H1 (cell line): ENCODE results near the gene AAMDC. TPM values are rescaled to one million over a fixed set of nuclear protein-coding genes. Genes with fewer than 3 reads are reported as not detected.

Experiments used
- CTCF ChIA-PET: fragments of 300-600 bp; sonication (Branson Sonifier 250); formaldehyde crosslinking; loops from one replicate; lab custom pipeline; 2021; ENCODE audit not compliant: partially characterized antibody; lab: Charles Lee
- POLR2A ChIA-PET: fragments of 300-600 bp; sonication (Branson Sonifier 250); formaldehyde crosslinking; loops from one replicate; lab custom pipeline; 2021; ENCODE audit warnings: inconsistent platforms; ENCODE audit not compliant: partially characterized antibody; lab: Charles Lee
- DNase-seq, 2 experiments: peaks; one replicate each; pipeline versions ENCODE4 v3.0.0 to v3.0.0-alpha.2; 2010 to 2022; ENCODE audit warnings: low spot score in 2 of 2, low read depth in 1 of 2, mixed read lengths in 1 of 2
- FAIRE-seq: peaks from 2 replicates; lab custom pipeline; 2011; peaks lifted over from hg19 to GRCh38; lab: Jason Lieb, UNC
- H2AFZ ChIP-seq: 2 replicates; pipeline ENCODE4 v1.8.1; 2012; ENCODE audit warnings: low read length, inconsistent platforms
- H2AK5ac ChIP-seq: 2 replicates; pipeline ENCODE4 v1.6.1; 2013; ENCODE audit warnings: low read depth, low read length
- H2BK120ac ChIP-seq: replicated peaks from 2 replicates; pipeline ENCODE3; 2013; ENCODE audit warnings: low read depth, low read length, inconsistent platforms
- H2BK12ac ChIP-seq: 2 replicates; pipeline ENCODE4 v1.6.1; 2013; ENCODE audit warnings: low read depth, low read length
- H2BK15ac ChIP-seq: 2 replicates; pipeline ENCODE4 v1.6.1; 2013; ENCODE audit warnings: low read length
- H2BK20ac ChIP-seq: 2 replicates; pipeline ENCODE4 v1.6.1; 2013; ENCODE audit warnings: low read length
- H2BK5ac ChIP-seq: 2 replicates; pipeline ENCODE4 v1.6.1; 2013; ENCODE audit warnings: low read depth, low read length
- H3K14ac ChIP-seq: 2 replicates; pipeline ENCODE4 v1.6.1; 2013; ENCODE audit warnings: inconsistent platforms; ENCODE audit not compliant: insufficient read length
- H3K18ac ChIP-seq: 2 replicates; pipeline ENCODE4 v1.6.1; 2013; ENCODE audit warnings: low read length; ENCODE audit errors: extremely low read depth
- H3K23ac ChIP-seq: 2 replicates; pipeline ENCODE4 v1.6.1; 2013; ENCODE audit warnings: inconsistent platforms; ENCODE audit not compliant: insufficient read length
- H3K23me2 ChIP-seq: 2 replicates; pipeline ENCODE4 v1.6.1; 2013; ENCODE audit warnings: low read depth, low read length
- H3K27ac ChIP-seq: 2 replicates; pipeline ENCODE4 v1.6.1; 2011; ENCODE audit warnings: low read depth, low read length, inconsistent platforms
- H3K27me3 ChIP-seq, 4 experiments: replicated peaks in 1 of 4; 1 replicate in 1 of 4; 2 replicates in 3 of 4; pipeline versions ENCODE4 v1.6.1 to v1.8.1; 2011 to 2013; ENCODE audit warnings: low read length in 3 of 4, mild to moderate bottlenecking in 3 of 4, inconsistent platforms in 2 of 4, mixed read lengths in 2 of 4, moderate library complexity in 1 of 4; ENCODE audit not compliant: control insufficient read depth in 3 of 4, insufficient read depth in 3 of 4; ENCODE audit errors: extremely low read depth in 1 of 4
- H3K36me3 ChIP-seq, 4 experiments: 2 replicates each; pipeline versions ENCODE4 v1.6.1 to v1.8.1; 2011 to 2013; ENCODE audit warnings: mild to moderate bottlenecking in 4 of 4, low read length in 3 of 4, moderate library complexity in 2 of 4, control low read depth in 1 of 4, inconsistent platforms in 1 of 4; ENCODE audit not compliant: insufficient read depth in 4 of 4, control insufficient read depth in 2 of 4
- H3K4ac ChIP-seq: replicated peaks from 2 replicates; pipeline ENCODE3; 2013; ENCODE audit warnings: low read length, low read depth, mixed read lengths, inconsistent platforms; ENCODE audit not compliant: insufficient read length
- H3K4me1 ChIP-seq, 4 experiments: replicated peaks in 1 of 4; 1 replicate in 1 of 4; 2 replicates in 3 of 4; pipeline versions ENCODE4 v1.6.1 to v1.8.1; 2011 to 2013; ENCODE audit warnings: low read length in 3 of 4, inconsistent platforms in 2 of 4, mixed read lengths in 1 of 4; ENCODE audit not compliant: insufficient read depth in 4 of 4, control insufficient read depth in 3 of 4
- H3K4me2 ChIP-seq, 2 experiments: 2 replicates each; pipeline versions ENCODE4 v1.6.1 to v1.8.1; 2011 to 2013; ENCODE audit warnings: low read depth in 2 of 2, low read length in 2 of 2, control low read depth in 1 of 2, inconsistent platforms in 1 of 2, mild to moderate bottlenecking in 1 of 2; ENCODE audit not compliant: insufficient read depth in 1 of 2
- H3K4me3 ChIP-seq, 4 experiments: fragments of 200-600, 300-600 bp in 1 of 4; sonication (generic), shearing (Covaris generic), sonication (Bioruptor Twin) in 1 of 4; 2 replicates each; pipeline versions ENCODE4 v1.5.1 to v1.8.1; 2011 to 2016; ENCODE audit warnings: low read length in 4 of 4, low read depth in 3 of 4, control low read depth in 2 of 4, inconsistent platforms in 2 of 4, mild to moderate bottlenecking in 2 of 4, mixed read lengths in 1 of 4, moderate library complexity in 1 of 4; ENCODE audit not compliant: insufficient read depth in 2 of 4; ENCODE audit errors: extremely low read depth in 1 of 4
- H3K56ac ChIP-seq: replicated peaks from 2 replicates; pipeline ENCODE3; 2013; ENCODE audit warnings: low read depth, mild to moderate bottlenecking, mixed read lengths, low read length, inconsistent platforms; ENCODE audit not compliant: insufficient read length
- H3K79me1 ChIP-seq: 2 replicates; pipeline ENCODE4 v1.6.1; 2013; ENCODE audit warnings: low read depth, low read length, control low read depth
- H3K79me2 ChIP-seq, 2 experiments: 2 replicates each; pipeline versions ENCODE4 v1.6.1 to v1.8.1; 2012 to 2013; ENCODE audit warnings: low read length in 2 of 2, mild to moderate bottlenecking in 2 of 2, inconsistent platforms in 1 of 2; ENCODE audit not compliant: insufficient read depth in 2 of 2, control insufficient read depth in 1 of 2
- H3K9ac ChIP-seq, 4 experiments: replicated peaks in 1 of 4; 1 replicate in 1 of 4; 2 replicates in 3 of 4; pipeline versions ENCODE4 v1.6.1 to v1.8.1; 2011 to 2013; ENCODE audit warnings: low read depth in 3 of 4, low read length in 3 of 4, control low read depth in 2 of 4, mild to moderate bottlenecking in 2 of 4, moderate library complexity in 2 of 4, inconsistent platforms in 1 of 4; ENCODE audit errors: extremely low read depth in 1 of 4
- H3K9me3 ChIP-seq, 2 experiments: 2 replicates each; pipeline versions ENCODE4 v1.6.1 to v1.8.1; 2012 to 2013; ENCODE audit warnings: mild to moderate bottlenecking in 2 of 2, moderate library complexity in 2 of 2, control low read depth in 1 of 2, inconsistent platforms in 1 of 2, low read depth in 1 of 2, low read length in 1 of 2, mixed read lengths in 1 of 2; ENCODE audit not compliant: insufficient read depth in 2 of 2
- H4K20me1 ChIP-seq, 2 experiments: replicated peaks in 1 of 2; 2 replicates each; pipeline versions ENCODE3 to v1.8.1; 2011 to 2013; ENCODE audit warnings: inconsistent platforms in 2 of 2, low read length in 2 of 2, mild to moderate bottlenecking in 1 of 2; ENCODE audit not compliant: insufficient read depth in 2 of 2, control insufficient read depth in 1 of 2
- H4K5ac ChIP-seq: 2 replicates; pipeline ENCODE4 v1.6.1; 2013; ENCODE audit warnings: low read length, low read depth, mixed read lengths, inconsistent platforms; ENCODE audit not compliant: insufficient read length
- H4K8ac ChIP-seq: 2 replicates; pipeline ENCODE4 v1.8.0; 2013; ENCODE audit warnings: mild to moderate bottlenecking, moderate library complexity, low read length, inconsistent platforms; ENCODE audit not compliant: insufficient read depth; ENCODE audit errors: extremely low read depth
- H4K91ac ChIP-seq: replicated peaks from 2 replicates; pipeline ENCODE3; 2013; ENCODE audit warnings: low read length, mixed read lengths, inconsistent platforms; ENCODE audit not compliant: insufficient read length
- MAX ChIP-seq: IDR thresholded peaks from 2 replicates; pipeline ENCODE4 v1.6.1; 2012; ENCODE audit warnings: inconsistent platforms
- RBBP5 ChIP-seq: IDR thresholded peaks from 2 replicates; pipeline ENCODE4 v1.7.1; 2012; ENCODE audit warnings: low read depth, mild to moderate bottlenecking, inconsistent platforms, low read length, moderate library complexity, borderline replicate concordance
- USF2 ChIP-seq: IDR thresholded peaks from 2 replicates; pipeline ENCODE4 v1.6.1; 2011; ENCODE audit warnings: low read length, improper control_type of control experiment
- WGBS, 2 experiments: shearing (Covaris generic) in 1 of 2; methylation state at CpG; one replicate each; pipeline versions ENCODE4 v1.1.6 to v1.1.7; 2013 to 2015; ENCODE audit warnings: low lambda C conversion rate in 2 of 2, mixed read lengths in 2 of 2, inconsistent platforms in 1 of 2, low coverage in 1 of 2, missing lambda C conversion rate in 1 of 2; ENCODE audit not compliant: insufficient replicate concordance in 2 of 2, insufficient coverage in 1 of 2, insufficient read length in 1 of 2; ENCODE audit errors: extremely low coverage in 1 of 2, missing lambda C conversion rate in 1 of 2; 5-methylcytosine and 5-hydroxymethylcytosine counted together
- polyA plus RNA-seq, 7 experiments: library from polyadenylated mRNA; depleted of rRNA in 3 of 7; stranded (reverse) in 5 of 7; unstranded in 2 of 7; fragments of >200 nt in 5 of 7; fragments of 200-250 nt in 2 of 7; gene quantifications; 1 replicate in 5 of 7; 2 replicates in 1 of 7; 4 replicates in 1 of 7; pipeline versions ENCODE4 v1.2.1 to v1.2.3, GENCODE V29; 2011 to 2013; ENCODE audit warnings: missing spikeins in 2 of 7, mixed read lengths in 2 of 7
- total RNA-seq: library from RNA; stranded (reverse); fragmentation: NEBNext Ultra II Directional; extraction: Animal tissue kit (Norgen Biotek cat#: 25700); gene quantifications from 2 replicates; pipeline ENCODE4 v1.2.1, GENCODE V29; 2021

AAMDC gene
- total and polyA plus RNA-seq, 2 of the 8 experiments (the other 6 are each of a cell fraction or from before 2014, with no cell fraction given): 17.2 to 19.5 TPM

GRCh38 chr11:77882396-77882795 is 61.5 kb downstream of the AAMDC start:
- CTCF ChIA-PET: no interaction called here
- no peak overlapping the region for H2BK20ac ChIP-seq

More at GRCh38 chr11:77882396-77882795, 61.5 kb downstream of the AAMDC start:
- Histone ChIP-seq H3K23ac (no peak overlapping the region), H3K79me1 (no peaks in the 10 kb centered on the region), H4K5ac (no peak overlapping the region), H3K18ac (no peak overlapping the region), H4K20me1 (no peaks in the 10 kb centered on the region), H3K4me2 (no peak overlapping the region), H3K56ac (no peak overlapping the region), H3K36me3 (peaks cover 0 to 9% (median 1%) of the 10 kb centered on the region in 4 experiments; a peak in 5 of 8 replicates), H3K79me2 (no peaks in the 10 kb centered on the region), H3K27ac (no peak overlapping the region), H3K4me3 (no peak overlapping the region), H3K14ac (no peak overlapping the region), H3K9ac (no peak overlapping the region), H2BK120ac (no peak overlapping the region), H2BK12ac (no peak overlapping the region), H2BK5ac (no peak overlapping the region), H3K4ac (no peak overlapping the region), H3K4me1 (no peaks in the 10 kb centered on the region), H3K27me3 (no peaks in the 10 kb centered on the region), H3K23me2 (no peaks in the 10 kb centered on the region), H4K8ac (no peak overlapping the region), H3K9me3 (no peaks in the 10 kb centered on the region), H2BK15ac (no peak overlapping the region), H2AK5ac (no peak overlapping the region), H4K91ac (no peak overlapping the region), H2AFZ (no peak overlapping the region)
- DNase-seq: no peak
- FAIRE-seq: no peak
- 92% methylated on average over 3 of the region's 3 CpGs; no CpG with 5 or more reads in 1 of the 2 experiments for WGBS, 2 experiments
- POLR2A ChIA-PET: no interaction called here
- TF ChIP-seq MAX (no peak), RBBP5 (no peak), USF2 (no peak)
